ENCODE results near the gene EME1. TPM values are rescaled to one million over a fixed set of nuclear protein-coding genes. Genes with fewer than 3 reads are reported as not detected.

Gene EME1
- total RNA-seq, 1 experiment from 2014 or later: 20.0 TPM

GRCh38 chr17:50372222-50372757, 739 bp upstream of the EME1 start:
- Histone ChIP-seq H3K4me2 (ENCODE audit: low read length) (peak overlapping the region; percentile 90), H3K27ac (ENCODE audit: low read length) (peak overlapping the region; percentile 89), H3K4me1 (ENCODE audit: insufficient read depth, low read length) (peaks cover 14% of the 10 kb centered on the region), H3K27me3 (ENCODE audit: low read length) (no peaks in the 10 kb centered on the region), H3K9ac (ENCODE audit: low read length) (peak overlapping the region; percentile 93), H3K36me3 (ENCODE audit: low read depth, low read length) (peaks cover 38% of the 10 kb centered on the region), H3F3A (ENCODE audit: low read length, unreplicated experiment) (peaks cover 5% of the 10 kb centered on the region), H4K20me1 (ENCODE audit: low read length) (no peaks in the 10 kb centered on the region), H2AFZ (ENCODE audit: low read length) (peak overlapping the region; percentile 92), H3K9me3 (ENCODE audit: low read length) (no peaks in the 10 kb centered on the region), H3K9me2 (replicated peaks; ENCODE audit: low read length) (no peaks in the 10 kb centered on the region), H3K79me2 (ENCODE audit: low read length) (peaks cover 40% of the 10 kb centered on the region), H3K4me3 (ENCODE audit: low read length) (peak overlapping the region; percentile 88)
- TF ChIP-seq CTCF (conservative IDR thresholded peaks at IDR 0.05; ENCODE audit: low read depth, low read length) (no peak), EZH2 (IDR thresholded peaks at IDR 0.05; ENCODE audit: low read length, unreplicated experiment) (no peak), EZH2phosphoT487 (IDR thresholded peaks at IDR 0.05; ENCODE audit: borderline replicate concordance, low read length) (no peak)
- no peak for DNase-seq
- intact Hi-C loops (cut with micrococcal nuclease): loop anchor here (2.0 kb wide), 1 partner anchor 19 kb away; no protein-coding TSS in a partner anchor
- ChIA-PET POLR2A (ENCODE audit: unreplicated experiment) (interaction anchor here (0.6 kb wide), 2 partner anchors 18 to 129 kb away, joined by 7 to 14 read pairs; no protein-coding TSS in a partner anchor), CTCF (no interaction called here)
- no TSS peak for BruUV-seq (replicated peaks)
- peak; percentile 4; the same call in 1 of the 2 replicates for ATAC-seq

GRCh38 chr17:50373705-50374104, 676 bp downstream of the EME1 start:
- POLR2A ChIA-PET (ENCODE audit: unreplicated experiment): interaction anchor here (0.6 kb wide), 1 partner anchor 741 kb away, joined by 12 read pairs; no protein-coding TSS in a partner anchor
- intact Hi-C loops (cut with micrococcal nuclease): loop anchor here (2.0 kb wide), 1 partner anchor 17 kb away; no protein-coding TSS in a partner anchor
- peak overlapping the region; percentile 92 for H2AFZ ChIP-seq (ENCODE audit: low read length)
- H4K20me1 ChIP-seq (ENCODE audit: low read length): no peaks in the 10 kb centered on the region
- DNase-seq (no peak), ATAC-seq (no peak)
- peaks cover 5% of the 10 kb centered on the region for H3F3A ChIP-seq (ENCODE audit: low read length, unreplicated experiment)
- peaks cover 27% of the 10 kb centered on the region for H3K36me3 ChIP-seq (ENCODE audit: low read depth, low read length)
- H3K9ac ChIP-seq (ENCODE audit: low read length): peak overlapping the region; percentile 93
- H3K4me1 ChIP-seq (ENCODE audit: insufficient read depth, low read length): peaks cover 14% of the 10 kb centered on the region
- H3K27ac ChIP-seq (ENCODE audit: low read length): peak overlapping the region; percentile 89
- TF ChIP-seq EZH2 (IDR thresholded peaks at IDR 0.05; ENCODE audit: low read length, unreplicated experiment) (no peak), EZH2phosphoT487 (IDR thresholded peaks at IDR 0.05; ENCODE audit: borderline replicate concordance, low read length) (no peak), CTCF (conservative IDR thresholded peaks at IDR 0.05; ENCODE audit: low read depth, low read length) (no peak)
- CTCF ChIA-PET: interaction anchor here (0.6 kb wide), 1 partner anchor 503 kb away, joined by 3 read pairs; no protein-coding TSS in a partner anchor
- BruUV-seq (replicated peaks): no TSS peak
- peak overlapping the region; percentile 90 for H3K4me2 ChIP-seq (ENCODE audit: low read length)
- H3K4me3 ChIP-seq (ENCODE audit: low read length): peak overlapping the region; percentile 88
- H3K9me2 ChIP-seq (replicated peaks; ENCODE audit: low read length): no peaks in the 10 kb centered on the region
- H3K79me2 ChIP-seq (ENCODE audit: low read length): peaks cover 40% of the 10 kb centered on the region
- no peaks in the 10 kb centered on the region for H3K27me3 ChIP-seq (ENCODE audit: low read length)
- no peaks in the 10 kb centered on the region for H3K9me3 ChIP-seq (ENCODE audit: low read length)
